ENCODE results near the gene DPYSL4. TPM values are rescaled to one million over a fixed set of nuclear protein-coding genes. Genes with fewer than 3 reads are reported as not detected.
A peak's percentile ranks its signal among the peaks of the same experiment; 100 is the strongest.
"Not testable (repeated sequence)": the region's sequence is repeated elsewhere in the genome, so short reads cannot be mapped to it uniquely, and the experiment has no call there.

DPYSL4 gene
- total RNA-seq, 4 donors from 2014 or later: 1.1 to 1.3 TPM; not detected in 2

DNA sequence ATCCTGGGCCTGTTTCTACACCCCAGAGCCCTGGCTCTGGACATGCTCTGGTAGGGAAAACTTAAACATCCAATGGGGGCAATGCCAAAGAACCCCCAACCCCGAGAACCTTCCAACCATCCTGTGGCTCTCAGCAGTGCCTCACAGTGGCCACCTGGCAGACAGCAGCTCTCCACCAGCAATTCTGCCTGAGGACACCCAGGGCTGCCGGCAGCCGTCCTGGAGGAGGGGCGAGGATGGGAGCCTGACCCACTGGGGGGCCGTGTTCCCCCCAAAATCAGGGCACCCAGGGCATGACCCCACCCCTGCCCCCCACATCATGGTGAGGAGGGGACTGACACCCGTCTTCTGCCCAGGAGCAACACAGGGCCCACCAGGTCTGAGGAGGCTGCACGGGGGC, 32.7 kb downstream of the DPYSL4 start:
- no peak overlapping the region for H3K4me3 ChIP-seq (ENCODE audit: low read depth, poor library complexity, severe bottlenecking)
- WGBS, 2 donors: 78 to 82% methylated on average over 7 of the region's 7 CpGs
- no peak for TF ChIP-seq POLR2A (IDR thresholded peaks at IDR 0.05)
- TF ChIP-seq, protein P1, sequence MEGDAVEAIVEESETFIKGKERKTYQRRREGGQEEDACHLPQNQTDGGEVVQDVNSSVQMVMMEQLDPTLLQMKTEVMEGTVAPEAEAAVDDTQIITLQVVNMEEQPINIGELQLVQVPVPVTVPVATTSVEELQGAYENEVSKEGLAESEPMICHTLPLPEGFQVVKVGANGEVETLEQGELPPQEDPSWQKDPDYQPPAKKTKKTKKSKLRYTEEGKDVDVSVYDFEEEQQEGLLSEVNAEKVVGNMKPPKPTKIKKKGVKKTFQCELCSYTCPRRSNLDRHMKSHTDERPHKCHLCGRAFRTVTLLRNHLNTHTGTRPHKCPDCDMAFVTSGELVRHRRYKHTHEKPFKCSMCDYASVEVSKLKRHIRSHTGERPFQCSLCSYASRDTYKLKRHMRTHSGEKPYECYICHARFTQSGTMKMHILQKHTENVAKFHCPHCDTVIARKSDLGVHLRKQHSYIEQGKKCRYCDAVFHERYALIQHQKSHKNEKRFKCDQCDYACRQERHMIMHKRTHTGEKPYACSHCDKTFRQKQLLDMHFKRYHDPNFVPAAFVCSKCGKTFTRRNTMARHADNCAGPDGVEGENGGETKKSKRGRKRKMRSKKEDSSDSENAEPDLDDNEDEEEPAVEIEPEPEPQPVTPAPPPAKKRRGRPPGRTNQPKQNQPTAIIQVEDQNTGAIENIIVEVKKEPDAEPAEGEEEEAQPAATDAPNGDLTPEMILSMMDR (IDR thresholded peaks at IDR 0.05): no peak
- intact Hi-C loops (cut with DNase I; ENCODE audit: low total_unique reads): no loop called here
- no peak for DNase-seq (ENCODE audit: low spot score in 2 of 2)

DNA sequence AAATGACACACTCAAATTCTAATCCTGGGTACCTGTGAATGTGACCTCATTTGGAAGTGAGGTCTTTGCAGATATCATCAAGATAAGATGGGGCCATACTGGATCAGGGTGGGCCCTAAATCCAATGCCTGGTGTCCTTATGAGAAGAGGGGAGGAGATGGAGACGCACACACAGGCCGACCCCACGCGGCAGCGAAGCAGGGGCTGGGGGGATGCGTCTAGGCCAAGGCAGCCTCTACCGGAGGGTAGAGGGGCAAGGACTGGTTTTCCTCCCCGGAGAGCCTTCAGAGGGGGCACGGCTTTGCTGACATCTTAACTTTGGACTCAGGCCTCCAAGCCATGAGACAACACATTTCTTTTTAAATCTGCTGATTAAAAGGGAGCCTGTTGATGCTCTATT, 33.3 kb downstream of the DPYSL4 start:
- intact Hi-C loops (cut with DNase I; ENCODE audit: low total_unique reads): loop anchor here (5.0 kb wide), 2 partner anchors 132 to 237 kb away; no protein-coding TSS in a partner anchor
- WGBS, 2 donors: 89 to 94% methylated on average over 9 of the region's 9 CpGs
- TF ChIP-seq, protein P1 (IDR thresholded peaks at IDR 0.05): no peak
- no peak for TF ChIP-seq POLR2A (IDR thresholded peaks at IDR 0.05)
- H3K4me3 ChIP-seq (ENCODE audit: low read depth, poor library complexity, severe bottlenecking): no peak overlapping the region
- DNase-seq (ENCODE audit: low spot score in 2 of 2): no peak

DNA sequence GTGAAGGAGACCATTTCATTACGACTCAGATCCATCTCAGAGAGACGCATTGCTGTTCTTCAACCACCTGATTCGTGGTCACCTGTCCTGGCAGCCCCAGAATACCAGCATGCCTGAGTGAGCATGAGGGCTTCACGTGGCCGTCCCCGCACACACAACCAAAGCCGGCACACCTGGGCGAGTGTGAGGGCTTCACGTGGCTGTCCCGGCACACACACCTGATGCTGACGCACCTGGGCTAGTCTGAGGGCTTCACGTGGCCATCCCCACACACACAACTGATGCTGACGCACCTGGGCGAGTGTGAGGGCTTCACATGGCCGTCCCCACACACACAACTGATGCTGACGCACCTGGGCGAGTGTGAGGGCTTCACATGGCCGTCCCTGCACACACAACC, 34.2 kb downstream of the DPYSL4 start:
- intact Hi-C loops (cut with DNase I; ENCODE audit: low total_unique reads): loop anchor here (5.0 kb wide), 2 partner anchors 131 to 236 kb away; no protein-coding TSS in a partner anchor
- 90 to 92% methylated on average over 16 to 18 of the region's 18 CpGs for WGBS, 2 donors
- not testable (repeated sequence) for H3K4me3 ChIP-seq (ENCODE audit: low read depth, poor library complexity, severe bottlenecking); DNase-seq (ENCODE audit: low spot score in 2 of 2)

DNA sequence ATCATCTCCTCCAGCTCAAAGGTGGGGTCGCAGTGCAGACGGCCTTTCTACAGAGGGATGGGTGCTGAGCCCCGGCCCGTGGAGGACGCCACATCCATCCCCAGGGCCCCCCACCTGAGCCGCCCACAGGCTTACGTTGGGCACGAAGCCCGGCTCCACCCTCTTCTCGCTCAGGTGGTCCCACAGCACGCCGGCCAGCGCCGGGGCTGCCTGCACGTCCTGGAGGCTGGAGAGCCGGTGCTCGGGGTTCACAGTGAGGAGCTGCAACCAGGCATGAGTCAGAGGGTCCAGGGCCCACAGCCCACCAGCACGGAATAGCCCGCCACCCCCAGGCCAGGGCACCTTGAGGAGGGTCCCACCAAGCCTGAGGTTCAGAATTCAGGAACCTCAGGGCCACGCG, 36.0 kb downstream of the DPYSL4 start:
- TF ChIP-seq, protein P1 (IDR thresholded peaks at IDR 0.05): no peak
- no peak for TF ChIP-seq POLR2A (IDR thresholded peaks at IDR 0.05)

DNA sequence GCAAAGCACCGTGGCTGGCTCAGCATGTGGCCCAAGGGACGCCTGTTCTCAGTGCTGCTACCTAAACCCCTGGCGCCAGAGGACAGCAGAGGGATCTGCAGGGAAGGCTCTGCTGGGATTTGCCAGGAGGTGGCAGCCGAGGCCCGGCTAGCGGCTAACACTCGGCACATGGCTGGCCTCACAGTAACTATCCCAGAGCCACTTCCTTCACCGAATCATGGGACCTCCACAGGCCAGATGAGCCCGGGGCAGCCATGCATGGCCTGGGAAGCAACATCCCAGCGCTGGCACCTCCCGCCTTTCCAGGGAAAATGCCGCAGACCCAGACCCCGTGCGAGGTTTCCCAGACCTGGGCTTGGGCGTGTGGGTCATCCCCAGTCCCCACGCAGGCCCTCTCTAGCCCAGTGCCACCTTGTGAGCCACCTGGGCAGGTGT, 36.4 kb downstream of the DPYSL4 start:
- H3K4me3 ChIP-seq (ENCODE audit: low read depth, poor library complexity, severe bottlenecking): no peak overlapping the region
- intact Hi-C loops (cut with DNase I; ENCODE audit: low total_unique reads): loop anchor here (5.0 kb wide), 2 partner anchors 129 to 234 kb away; no protein-coding TSS in a partner anchor
- DNase-seq (ENCODE audit: low spot score in 2 of 2): peak; percentile 67 to 94
- no peak for TF ChIP-seq POLR2A (IDR thresholded peaks at IDR 0.05)
- TF ChIP-seq, protein P1 (IDR thresholded peaks at IDR 0.05): peak in 1 of 3 donors; percentile 90
- WGBS, 2 donors: 27 to 89% methylated on average over 6 to 7 of the region's 16 CpGs

More for the DNA sequence above, 36.0 kb downstream of the DPYSL4 start:
- H3K4me3 ChIP-seq (ENCODE audit: low read depth, poor library complexity, severe bottlenecking): no peak overlapping the region
- no peak for DNase-seq (ENCODE audit: low spot score in 2 of 2)
- intact Hi-C loops (cut with DNase I; ENCODE audit: low total_unique reads): loop anchor here (5.0 kb wide), 2 partner anchors 130 to 235 kb away; no protein-coding TSS in a partner anchor
- WGBS, 2 donors: 67 to 70% methylated on average over 6 to 21 of the region's 21 CpGs

DNA sequence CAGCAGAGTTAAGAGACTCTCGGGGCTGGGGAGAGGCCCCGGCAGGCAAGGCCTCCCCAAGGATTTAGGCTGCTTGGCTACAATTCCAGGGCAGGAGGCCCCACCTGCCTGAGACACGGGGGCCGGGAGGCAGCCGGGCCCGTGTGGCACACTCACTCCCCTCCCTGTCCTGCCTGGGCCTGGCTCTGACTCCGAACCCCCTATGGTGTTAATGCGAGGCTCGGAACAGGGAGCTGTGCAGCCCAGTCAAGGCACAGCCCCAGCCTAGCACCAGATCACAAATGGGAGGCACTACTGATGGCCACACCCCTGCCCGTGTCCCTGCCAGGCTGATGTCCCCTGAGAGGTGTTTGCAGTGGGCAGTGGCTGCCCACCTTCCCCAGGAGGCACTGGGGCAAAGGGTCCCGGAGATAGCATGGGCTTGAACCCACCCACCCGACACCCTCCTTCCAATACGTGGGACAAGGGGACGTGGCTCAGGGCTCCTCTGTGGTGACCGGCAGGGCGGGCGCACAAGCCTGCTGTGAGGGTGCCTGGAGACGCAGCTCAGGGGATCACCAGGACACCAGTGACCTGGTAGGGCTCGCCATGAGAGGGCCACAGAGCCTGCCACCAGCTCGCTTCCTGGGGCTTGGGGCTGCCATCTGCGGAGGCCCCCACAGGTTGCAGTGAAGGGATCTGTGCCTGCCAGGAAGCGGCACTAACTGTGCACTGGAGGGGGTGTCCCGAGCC, 37.0 kb downstream of the DPYSL4 start:
- intact Hi-C loops (cut with DNase I; ENCODE audit: low total_unique reads): loop anchor here (5.0 kb wide), 2 partner anchors 129 to 234 kb away; no protein-coding TSS in a partner anchor
- H3K4me3 ChIP-seq (ENCODE audit: low read depth, poor library complexity, severe bottlenecking): no peak overlapping the region
- DNase-seq (ENCODE audit: low spot score in 2 of 2): no peak
- WGBS, 2 donors: 68 to 78% methylated on average over 15 to 16 of the region's 23 CpGs
- TF ChIP-seq POLR2A (IDR thresholded peaks at IDR 0.05): no peak
- TF ChIP-seq, protein P1 (IDR thresholded peaks at IDR 0.05): no peak

All from lower leg skin (tissue), 4 donors.